Chondrocyte (in vitro differentiated cells): Measurements from ENCODE around the gene GTF2A2. TPM values are rescaled to one million over a fixed set of nuclear protein-coding genes. Genes with fewer than 3 reads are reported as not detected.
"Not testable (repeated sequence)": the region's sequence is repeated elsewhere in the genome, so short reads cannot be mapped to it uniquely, and the experiment has no call there.

Source experiments
- DNase-seq: peaks from one replicate; pipeline ENCODE4 v3.0.0; 2021; ENCODE audit warnings: mixed read lengths, low spot score
- H3K27ac Mint-ChIP-seq: one replicate; pipeline ENCODE4 v1.8.0; 2021; ENCODE audit warnings: mild to moderate bottlenecking, moderate library complexity, mixed read lengths; ENCODE audit not compliant: unreplicated experiment
- H3K27me3 Mint-ChIP-seq: 2 replicates; pipeline ENCODE4 v1.8.0; 2021; ENCODE audit warnings: low read depth, mixed read lengths
- H3K36me3 Mint-ChIP-seq: 2 replicates; pipeline ENCODE4 v1.8.0; 2021; ENCODE audit warnings: low read depth, mixed read lengths
- H3K4me1 Mint-ChIP-seq: 2 replicates; pipeline ENCODE4 v1.8.0; 2021; ENCODE audit warnings: low read depth, mild to moderate bottlenecking, mixed read lengths
- H3K4me3 Mint-ChIP-seq: one replicate; pipeline ENCODE4 v1.8.0; 2021; ENCODE audit warnings: mild to moderate bottlenecking, moderate library complexity, mixed read lengths; ENCODE audit not compliant: unreplicated experiment
- H3K9me3 Mint-ChIP-seq: 2 replicates; pipeline ENCODE4 v1.8.0; 2021; ENCODE audit warnings: low read depth, mixed read lengths
- total RNA-seq: library from RNA; stranded (reverse); gene quantifications from 3 replicates; pipeline ENCODE4 v1.2.1, GENCODE V29; 2021
- TF ChIP-seq, protein P1 (sequence below): fragments of 200-600 bp; sonication (generic); IDR thresholded peaks from 2 replicates; pipeline ENCODE4 v1.5.0; 2021; ENCODE audit warnings: antibody characterized with exemption, mild to moderate bottlenecking, moderate library complexity

The GTF2A2 gene
- total RNA-seq, 1 donor from 2014 or later: 114 TPM

GRCh38 chr15:59637507-59637906 lies 19.8 kb downstream of the GTF2A2 start:
- H3K4me1 Mint-ChIP-seq, H3K27me3 Mint-ChIP-seq, H3K9me3 Mint-ChIP-seq, H3K27ac Mint-ChIP-seq, H3K4me3 Mint-ChIP-seq, DNase-seq: not testable (repeated sequence)
- peaks cover 15% of the 10 kb centered on the region for H3K36me3 Mint-ChIP-seq
- TF ChIP-seq, protein P1, sequence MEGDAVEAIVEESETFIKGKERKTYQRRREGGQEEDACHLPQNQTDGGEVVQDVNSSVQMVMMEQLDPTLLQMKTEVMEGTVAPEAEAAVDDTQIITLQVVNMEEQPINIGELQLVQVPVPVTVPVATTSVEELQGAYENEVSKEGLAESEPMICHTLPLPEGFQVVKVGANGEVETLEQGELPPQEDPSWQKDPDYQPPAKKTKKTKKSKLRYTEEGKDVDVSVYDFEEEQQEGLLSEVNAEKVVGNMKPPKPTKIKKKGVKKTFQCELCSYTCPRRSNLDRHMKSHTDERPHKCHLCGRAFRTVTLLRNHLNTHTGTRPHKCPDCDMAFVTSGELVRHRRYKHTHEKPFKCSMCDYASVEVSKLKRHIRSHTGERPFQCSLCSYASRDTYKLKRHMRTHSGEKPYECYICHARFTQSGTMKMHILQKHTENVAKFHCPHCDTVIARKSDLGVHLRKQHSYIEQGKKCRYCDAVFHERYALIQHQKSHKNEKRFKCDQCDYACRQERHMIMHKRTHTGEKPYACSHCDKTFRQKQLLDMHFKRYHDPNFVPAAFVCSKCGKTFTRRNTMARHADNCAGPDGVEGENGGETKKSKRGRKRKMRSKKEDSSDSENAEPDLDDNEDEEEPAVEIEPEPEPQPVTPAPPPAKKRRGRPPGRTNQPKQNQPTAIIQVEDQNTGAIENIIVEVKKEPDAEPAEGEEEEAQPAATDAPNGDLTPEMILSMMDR: peak; percentile 55

GRCh38 chr15:59636184-59636583 lies 21.1 kb downstream of the GTF2A2 start:
- no peak for DNase-seq
- H3K9me3 Mint-ChIP-seq: no peaks in the 10 kb centered on the region
- H3K4me3 Mint-ChIP-seq: no peak overlapping the region
- H3K4me1 Mint-ChIP-seq: peaks cover 5% of the 10 kb centered on the region
- no peaks in the 10 kb centered on the region for H3K27me3 Mint-ChIP-seq
- H3K36me3 Mint-ChIP-seq: peaks cover 14% of the 10 kb centered on the region
- H3K27ac Mint-ChIP-seq: no peak overlapping the region
- TF ChIP-seq, protein P1: no peak

- Mint-ChIP-seq H3K36me3 (peaks cover 9% of the 10 kb centered on the region), H3K27ac (no peak overlapping the region), H3K27me3 (no peaks in the 10 kb centered on the region), H3K9me3 (no peaks in the 10 kb centered on the region), H3K4me3 (no peak overlapping the region), H3K4me1 (no peaks in the 10 kb centered on the region)
- TF ChIP-seq, protein P1: peak; percentile 44
- DNase-seq: no peak
Observed at GRCh38 chr15:59632714-59633113, 24.6 kb downstream of the GTF2A2 start.

DNA sequence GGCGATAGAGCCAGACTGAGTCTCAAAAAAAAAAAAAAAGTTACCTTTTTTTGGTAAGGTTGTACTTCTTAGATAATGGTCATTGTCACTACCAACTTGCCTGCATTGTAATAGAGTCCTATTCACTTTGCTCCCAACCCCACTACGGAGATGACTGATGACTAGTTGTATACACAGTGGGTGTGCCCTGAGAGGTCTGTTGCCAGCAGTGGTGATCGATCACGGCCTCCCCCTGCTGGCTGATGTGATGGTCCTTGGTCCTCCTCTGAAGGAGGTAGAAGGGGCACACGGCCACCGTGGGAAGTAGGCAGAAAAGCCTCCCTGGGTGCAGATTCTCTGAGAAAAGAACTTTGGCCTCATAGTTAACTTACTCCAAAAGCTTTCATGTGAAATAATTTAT lies 35.0 kb downstream of the GTF2A2 start:
- Mint-ChIP-seq H3K36me3 (no peaks in the 10 kb centered on the region), H3K27me3 (peaks cover 20% of the 10 kb centered on the region), H3K4me3 (no peak overlapping the region), H3K9me3 (no peaks in the 10 kb centered on the region), H3K4me1 (no peaks in the 10 kb centered on the region), H3K27ac (no peak overlapping the region)
- no peak for DNase-seq
- TF ChIP-seq, protein P1: peak; percentile 76

GRCh38 chr15:59618406-59618805 lies 38.9 kb downstream of the GTF2A2 start:
- Mint-ChIP-seq H3K4me1 (no peaks in the 10 kb centered on the region), H3K27me3 (peaks cover 26% of the 10 kb centered on the region), H3K4me3 (no peak overlapping the region), H3K27ac (no peak overlapping the region), H3K36me3 (no peaks in the 10 kb centered on the region), H3K9me3 (no peaks in the 10 kb centered on the region)
- TF ChIP-seq, protein P1: no peak
- DNase-seq: no peak
